Measurements from ENCODE around the gene NKD1.

Gene NKD1

GRCh38 chr16:50558913-50559312 is 10.7 kb downstream of the NKD1 start:
- DNase-seq (ENCODE audit: low read depth in 3 of 3, low spot score in 1 of 3): no peak

- no peak for DNase-seq (ENCODE audit: low read depth in 3 of 3, low spot score in 1 of 3)
Measured at GRCh38 chr16:50559342-50559741, 11.1 kb downstream of the NKD1 start.

GRCh38 chr16:50559804-50560514 is 11.8 kb downstream of the NKD1 start:
- DNase-seq (ENCODE audit: low read depth in 3 of 3, low spot score in 1 of 3): no peak

GRCh38 chr16:50560903-50561863 is 13.0 kb downstream of the NKD1 start:
- DNase-seq (ENCODE audit: low read depth in 3 of 3, low spot score in 1 of 3): no peak

- DNase-seq (ENCODE audit: low read depth in 3 of 3, low spot score in 1 of 3): no peak
Measured at GRCh38 chr16:50562657-50563056, 14.5 kb downstream of the NKD1 start.

- no peak for DNase-seq (ENCODE audit: low read depth in 3 of 3, low spot score in 1 of 3)
Measured at GRCh38 chr16:50563989-50564388, 15.8 kb downstream of the NKD1 start.

GRCh38 chr16:50565428-50565827 is 17.2 kb downstream of the NKD1 start:
- no peak for DNase-seq (ENCODE audit: low read depth in 3 of 3, low spot score in 1 of 3)

GRCh38 chr16:50566014-50566962 is 18.1 kb downstream of the NKD1 start:
- no peak for DNase-seq (ENCODE audit: low read depth in 3 of 3, low spot score in 1 of 3)

- no peak for DNase-seq (ENCODE audit: low read depth in 3 of 3, low spot score in 1 of 3)
Measured at GRCh38 chr16:50567651-50568050, 19.5 kb downstream of the NKD1 start.

GRCh38 chr16:50568187-50568815 is 20.1 kb downstream of the NKD1 start:
- DNase-seq (ENCODE audit: low read depth in 3 of 3, low spot score in 1 of 3): no peak

- no peak for DNase-seq (ENCODE audit: low read depth in 3 of 3, low spot score in 1 of 3)
Measured at GRCh38 chr16:50570354-50570753, 22.2 kb downstream of the NKD1 start.

- DNase-seq (ENCODE audit: low read depth in 3 of 3, low spot score in 1 of 3): no peak
Measured at GRCh38 chr16:50570808-50571598, 22.8 kb downstream of the NKD1 start.

GRCh38 chr16:50571786-50572185 is 23.6 kb downstream of the NKD1 start:
- DNase-seq (ENCODE audit: low read depth in 3 of 3, low spot score in 1 of 3): no peak

- DNase-seq (ENCODE audit: low read depth in 3 of 3, low spot score in 1 of 3): no peak
Measured at GRCh38 chr16:50572700-50573099, 24.5 kb downstream of the NKD1 start.

- DNase-seq (ENCODE audit: low read depth in 3 of 3, low spot score in 1 of 3): no peak
Measured at GRCh38 chr16:50573279-50573678, 25.1 kb downstream of the NKD1 start.

GRCh38 chr16:50573947-50574744 is 25.9 kb downstream of the NKD1 start:
- DNase-seq (ENCODE audit: low read depth in 3 of 3, low spot score in 1 of 3): no peak

GRCh38 chr16:50574745-50575136 is 26.5 kb downstream of the NKD1 start:
- DNase-seq (ENCODE audit: low read depth in 3 of 3, low spot score in 1 of 3): no peak

GRCh38 chr16:50575743-50576142 is 27.5 kb downstream of the NKD1 start:
- DNase-seq (ENCODE audit: low read depth in 3 of 3, low spot score in 1 of 3): no peak

Data from stimulated activated CD4-positive, alpha-beta T cell treated with anti-CD3 and anti-CD28 coated beads, TNF-alpha, amount 100 ng/mL, for 1 hour (primary cell).